Endothelial cell of umbilical vein (primary cell): ENCODE data around the gene DUS2. TPM values are rescaled to one million over a fixed set of nuclear protein-coding genes. Genes with fewer than 3 reads are reported as not detected.

Experiments
- BruUV-seq: library from RNA; stranded (reverse); fragments of 400-500 nt; replicated peaks from 2 replicates; lab custom pipeline; 2021; lab: Mats Ljungman, UMichigan
- CTCF ChIA-PET: fragments of 300-600, 350-600 bp; sonication (Branson Sonifier 250); formaldehyde crosslinking; loops from one replicate; lab custom pipeline; 2021; ENCODE audit warnings: antibody characterized with exemption, inconsistent platforms; lab: Charles Lee
- POLR2A ChIA-PET: fragments of 300-600, 350-600 bp; sonication (Branson Sonifier 250); formaldehyde crosslinking; loops from one replicate; lab custom pipeline; 2021; ENCODE audit warnings: antibody characterized with exemption, inconsistent platforms; lab: Charles Lee
- DNase-seq: peaks from one replicate; pipeline ENCODE4 v3.0.0-alpha.2; 2011; ENCODE audit warnings: low read depth, low spot score
- FAIRE-seq: peaks from 2 replicates; lab custom pipeline; 2011; peaks lifted over from hg19 to GRCh38; lab: Jason Lieb, UNC
- H2AFZ ChIP-seq: 2 replicates; pipeline ENCODE4 v1.6.0; 2012; ENCODE audit warnings: low read depth, low read length, control low read depth, inconsistent platforms
- H3K27ac ChIP-seq: 2 replicates; pipeline ENCODE4 v1.5.1; 2011; ENCODE audit warnings: low read depth, mild to moderate bottlenecking, control low read depth, low read length, moderate library complexity; ENCODE audit not compliant: insufficient read depth
- H3K27me3 ChIP-seq, 2 experiments: 2 replicates each; pipeline versions ENCODE4 v1.6.0 to v1.6.1; 2011; ENCODE audit warnings: low read length in 2 of 2, mixed read lengths in 1 of 2; ENCODE audit not compliant: control insufficient read depth in 2 of 2, insufficient read depth in 2 of 2
- H3K36me3 ChIP-seq, 2 experiments: 2 replicates in 1 of 2; 3 replicates in 1 of 2; pipeline ENCODE4 v1.5.1; 2011; ENCODE audit warnings: low read length in 2 of 2, mild to moderate bottlenecking in 1 of 2, moderate library complexity in 1 of 2; ENCODE audit not compliant: control insufficient read depth in 2 of 2, insufficient read depth in 2 of 2; ENCODE audit errors: extremely low read depth in 1 of 2
- H3K4me1 ChIP-seq: 3 replicates; pipeline ENCODE4 v1.5.1; 2011; ENCODE audit warnings: mild to moderate bottlenecking, low read length; ENCODE audit not compliant: control insufficient read depth, insufficient read depth; ENCODE audit errors: extremely low read depth
- H3K4me2 ChIP-seq: 2 replicates; pipeline ENCODE4 v1.6.1; 2011; ENCODE audit warnings: low read length, control low read depth, mixed read lengths; ENCODE audit not compliant: insufficient read depth
- H3K4me3 ChIP-seq, 3 experiments: fragments of 200-600 bp in 1 of 3; sonication (generic), shearing (Covaris generic) in 1 of 3; replicated peaks in 1 of 3; 2 replicates each; pipeline ENCODE4 v1.5.1; 2011 to 2016; ENCODE audit warnings: control low read depth in 3 of 3, low read length in 3 of 3, mild to moderate bottlenecking in 2 of 3, inconsistent platforms in 1 of 3, low read depth in 1 of 3, moderate library complexity in 1 of 3; ENCODE audit not compliant: insufficient read depth in 1 of 3
- H3K79me2 ChIP-seq: 2 replicates; pipeline ENCODE4 v1.6.0; 2012; ENCODE audit warnings: low read length, inconsistent platforms; ENCODE audit not compliant: control insufficient read depth, insufficient read depth
- H3K9ac ChIP-seq: replicated peaks from 2 replicates; pipeline ENCODE3; 2011; ENCODE audit warnings: low read length, control low read depth; ENCODE audit not compliant: insufficient read depth; ENCODE audit errors: extremely low read depth
- H3K9me1 ChIP-seq: replicated peaks from 3 replicates; pipeline ENCODE4 v1.6.0; 2011; ENCODE audit warnings: mild to moderate bottlenecking, low read length; ENCODE audit not compliant: control insufficient read depth, insufficient read depth; ENCODE audit errors: extremely low read depth
- H3K9me3 ChIP-seq: replicated peaks from 2 replicates; pipeline ENCODE4 v1.5.1; 2012; ENCODE audit warnings: low read length, inconsistent platforms; ENCODE audit not compliant: control insufficient read depth, insufficient read depth
- H4K20me1 ChIP-seq: replicated peaks from 2 replicates; pipeline ENCODE3; 2011; ENCODE audit warnings: mild to moderate bottlenecking, low read length; ENCODE audit not compliant: control insufficient read depth, insufficient read depth; ENCODE audit errors: extremely low read depth
- CTCF ChIP-seq, 2 donors: IDR thresholded peaks; 1 replicate in 1 of 2; 2 replicates in 1 of 2; pipeline ENCODE4 v1.5.1; 2011; ENCODE audit warnings: low read length in 2 of 2, mild to moderate bottlenecking in 2 of 2, moderate library complexity in 2 of 2, control low read depth in 1 of 2, inconsistent platforms in 1 of 2, low read depth in 1 of 2; ENCODE audit not compliant: insufficient read depth in 1 of 2; ENCODE audit errors: extremely low read depth in 1 of 2
- EZH2 ChIP-seq: IDR thresholded peaks from 2 replicates; pipeline ENCODE4 v1.6.1; 2012; ENCODE audit warnings: borderline replicate concordance, low read depth, mild to moderate bottlenecking, moderate library complexity, low read length, inconsistent platforms; ENCODE audit not compliant: severe bottlenecking
- FOS ChIP-seq: IDR thresholded peaks from 2 replicates; pipeline ENCODE4 v1.6.1; 2011; ENCODE audit warnings: mild to moderate bottlenecking, low read length, moderate library complexity, borderline replicate concordance; ENCODE audit not compliant: insufficient read depth
- GATA2 ChIP-seq: IDR thresholded peaks from 2 replicates; pipeline ENCODE4 v1.7.0; 2011; ENCODE audit warnings: low read depth, mild to moderate bottlenecking, moderate library complexity, mixed read lengths, low read length; ENCODE audit not compliant: insufficient read length, insufficient read depth
- JUN ChIP-seq: IDR thresholded peaks from 2 replicates; pipeline ENCODE4 v1.6.1; 2011; ENCODE audit warnings: borderline replicate concordance, low read depth; ENCODE audit not compliant: insufficient read length, insufficient read depth
- MAX ChIP-seq: IDR thresholded peaks from 2 replicates; pipeline ENCODE4 v1.6.1; 2011; ENCODE audit not compliant: insufficient read depth, insufficient read length
- MYC ChIP-seq: IDR thresholded peaks from one replicate; pipeline ENCODE4 v1.6.1; 2011; ENCODE audit warnings: mild to moderate bottlenecking, low read depth, low read length
- POLR2A ChIP-seq: IDR thresholded peaks from 2 replicates; pipeline ENCODE4 v1.6.1; 2012; ENCODE audit warnings: low read depth, mild to moderate bottlenecking, control low read depth, low read length
- POLR2AphosphoS5 ChIP-seq: IDR thresholded peaks from 2 replicates; pipeline ENCODE4 v1.6.1; 2012; ENCODE audit warnings: low read depth, mild to moderate bottlenecking, control low read depth, low read length, moderate library complexity; ENCODE audit not compliant: insufficient read depth
- dilution Hi-C: fragments of 300-500 bp; cut with MboI; formaldehyde crosslinking; loops from one replicate; pipeline ENCODE4 v1.15.0; 2019; ENCODE audit warnings: low sequenced_read_pairs; ENCODE audit not compliant: extremely low pct_ligation_motif_present
- intact Hi-C: fragments of 100-400 bp; cut with micrococcal nuclease; formaldehyde crosslinking; loops from one replicate; pipeline ENCODE4 v1.10.0; 2022
- polyA plus RNA-seq, 4 experiments: library from polyadenylated mRNA; depleted of rRNA in 3 of 4; stranded (reverse) in 3 of 4; unstranded in 1 of 4; fragments of >200 nt; gene quantifications; 2 replicates each; pipeline versions ENCODE4 v1.2.1 to v1.2.3, GENCODE V29; 2011 to 2012; ENCODE audit warnings: missing spikeins in 1 of 4
- total RNA-seq: library from RNA; stranded (reverse); gene quantifications from 2 replicates; pipeline ENCODE4 v1.2.3, GENCODE V29; 2021

DUS2 gene
- total and polyA plus RNA-seq, 2 donors (not counting 3 experiments of a cell fraction or from before 2014, with no cell fraction given) = 16.4 to 21.7 TPM

GRCh38 chr16:68040506-68041288, 17.6 kb downstream of the DUS2 start:
- TF ChIP-seq CTCF (IDR thresholded peaks at IDR 0.05; ENCODE audit: extremely low read depth in 1 of 2, insufficient read depth in 1 of 2, low read depth in 1 of 2, low read length in 2 of 2) (peak; percentile 79 to 88), POLR2AphosphoS5 (no peak)
- H3K4me2 ChIP-seq = no peak overlapping the region
- H3K4me3 ChIP-seq = no peak overlapping the region
- ChIA-PET CTCF (interaction anchor here (0.6 to 3.4 kb wide), 66 partner anchors 9 to 520 kb away, joined by 3 to 52 read pairs (median 5); partner anchors contain the start of genes DDX28, DPEP2, DPEP2NB and DUS2), POLR2A (interaction anchor here (0.6 to 0.8 kb wide), 3 partner anchors 234 to 1402 kb away, joined by 3 to 4 read pairs (median 3); partner anchors contain the start of gene RANBP10)
- dilution Hi-C loops = no loop called here
- FAIRE-seq (peak; percentile 95), DNase-seq (peak; percentile 75)
- H3K9me3 ChIP-seq = no peaks in the 10 kb centered on the region
- intact Hi-C loops = loop anchor here (1.0 to 2.0 kb wide), 5 partner anchors 47 to 188 kb away; partner anchors contain the start of gene PSMB10
- BruUV-seq = no TSS peak
- H3K4me1 ChIP-seq = no peaks in the 10 kb centered on the region
- no peaks in the 10 kb centered on the region for H3K9me1 ChIP-seq
- no peaks in the 10 kb centered on the region for H3K27me3 ChIP-seq
- peaks cover 0 to 3% of the 10 kb centered on the region in 2 experiments for H3K36me3 ChIP-seq
- H4K20me1 ChIP-seq = no peaks in the 10 kb centered on the region
- H3K9ac ChIP-seq = no peak overlapping the region
- no peak overlapping the region for H3K27ac ChIP-seq
- H2AFZ ChIP-seq = no peak overlapping the region
- no peaks in the 10 kb centered on the region for H3K79me2 ChIP-seq

DNA sequence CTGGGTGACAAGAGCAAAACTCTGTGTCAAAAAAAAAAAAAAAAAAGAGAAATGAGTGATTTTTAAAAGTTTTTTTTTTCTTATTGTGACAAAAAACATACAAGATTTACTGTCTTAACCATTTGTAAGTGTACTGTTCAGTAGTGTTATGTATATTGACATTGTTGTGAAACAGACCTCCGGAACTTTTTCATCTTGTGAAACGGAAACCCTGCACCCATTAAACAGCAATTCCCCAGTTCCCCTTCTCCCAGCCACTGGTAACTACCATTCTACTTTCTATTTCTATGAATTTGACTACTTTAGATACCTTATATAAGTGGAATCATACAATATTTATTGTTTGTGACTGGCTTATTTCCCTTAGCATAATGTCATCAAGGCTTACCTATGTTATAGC, 18.7 kb downstream of the DUS2 start:
- no peaks in the 10 kb centered on the region for H3K4me1 ChIP-seq
- H4K20me1 ChIP-seq = no peaks in the 10 kb centered on the region
- H3K9me3 ChIP-seq = no peaks in the 10 kb centered on the region
- TF ChIP-seq CTCF (IDR thresholded peaks at IDR 0.05; ENCODE audit: extremely low read depth in 1 of 2, insufficient read depth in 1 of 2, low read depth in 1 of 2, low read length in 2 of 2) (no peak), MYC (no peak), JUN (no peak), FOS (no peak), MAX (no peak), POLR2AphosphoS5 (no peak), EZH2 (no peak), GATA2 (no peak), POLR2A (no peak)
- no TSS peak for BruUV-seq
- FAIRE-seq = no peak
- H3K79me2 ChIP-seq = no peaks in the 10 kb centered on the region
- H3K9ac ChIP-seq = no peak overlapping the region
- peaks cover 0 to 3% of the 10 kb centered on the region in 2 experiments for H3K36me3 ChIP-seq
- no peaks in the 10 kb centered on the region for H3K27me3 ChIP-seq
- ChIA-PET CTCF (interaction anchor here (1.3 to 3.4 kb wide), 7 partner anchors 10 to 175 kb away, joined by 6 to 47 read pairs (median 13); partner anchors contain the start of gene NRN1L), POLR2A (no interaction called here)
- no peaks in the 10 kb centered on the region for H3K9me1 ChIP-seq
- no peak overlapping the region for H3K4me3 ChIP-seq
- H3K4me2 ChIP-seq = no peak overlapping the region
- intact Hi-C loops = loop anchor here (2.0 kb wide), 3 partner anchors 105 to 187 kb away; partner anchors contain the start of gene PSMB10
- H2AFZ ChIP-seq = no peak overlapping the region
- DNase-seq = no peak
- dilution Hi-C loops = no loop called here
- no peak overlapping the region for H3K27ac ChIP-seq
